Endothelial cell (in vitro differentiated cells): ENCODE results near the gene TAF1A. TPM values are rescaled to one million over a fixed set of nuclear protein-coding genes. Genes with fewer than 3 reads are reported as not detected.

Experiments used
- DNase-seq: peaks from one replicate; pipeline ENCODE4 v3.0.0; 2021; ENCODE audit warnings: low spot score
- H3K27ac Mint-ChIP-seq: one replicate; pipeline ENCODE4 v1.8.0; 2021; ENCODE audit warnings: mixed read lengths, inconsistent platforms; ENCODE audit not compliant: unreplicated experiment
- H3K27me3 Mint-ChIP-seq: one replicate; pipeline ENCODE4 v1.8.0; 2021; ENCODE audit warnings: mild to moderate bottlenecking, moderate library complexity, mixed read lengths, inconsistent platforms; ENCODE audit not compliant: unreplicated experiment
- H3K36me3 Mint-ChIP-seq: one replicate; pipeline ENCODE4 v1.8.0; 2021; ENCODE audit warnings: mild to moderate bottlenecking, low read depth, mixed read lengths, inconsistent platforms; ENCODE audit not compliant: unreplicated experiment
- H3K4me1 Mint-ChIP-seq: one replicate; pipeline ENCODE4 v1.8.0; 2021; ENCODE audit warnings: mild to moderate bottlenecking, mixed read lengths, inconsistent platforms; ENCODE audit not compliant: unreplicated experiment
- H3K4me3 Mint-ChIP-seq: one replicate; pipeline ENCODE4 v1.8.0; 2021; ENCODE audit warnings: mild to moderate bottlenecking, mixed read lengths, inconsistent platforms; ENCODE audit not compliant: unreplicated experiment
- H3K9me3 Mint-ChIP-seq: one replicate; pipeline ENCODE4 v1.8.0; 2021; ENCODE audit warnings: mixed read lengths, inconsistent platforms; ENCODE audit not compliant: unreplicated experiment
- long read RNA-seq: library from polyadenylated mRNA; unstranded; transcript quantifications from one replicate; pipeline ENCODE4 v2.0.0, GENCODE V29; 2020; ENCODE audit not compliant: unreplicated experiment
- total RNA-seq: library from RNA; stranded (reverse); fragmentation: NEBNext Ultra II Directional; extraction: Animal tissue kit (Norgen Biotek cat#: 25700); gene quantifications from one replicate; pipeline ENCODE4 v1.2.1, GENCODE V29; 2021; ENCODE audit not compliant: unreplicated experiment
- TF ChIP-seq, protein P1 (sequence below): fragments of 200-600 bp; sonication (generic); IDR thresholded peaks from one replicate; pipeline ENCODE4 v1.5.0; 2021; ENCODE audit warnings: antibody characterized with exemption; ENCODE audit not compliant: unreplicated experiment

TAF1A gene
- 6.6 TPM for total RNA-seq
- long read RNA-seq, partial matches to known transcripts: 1 of 3 reads
- long read RNA-seq, other reads (novel, unspliced or antisense): 0 of 3 reads

DNA sequence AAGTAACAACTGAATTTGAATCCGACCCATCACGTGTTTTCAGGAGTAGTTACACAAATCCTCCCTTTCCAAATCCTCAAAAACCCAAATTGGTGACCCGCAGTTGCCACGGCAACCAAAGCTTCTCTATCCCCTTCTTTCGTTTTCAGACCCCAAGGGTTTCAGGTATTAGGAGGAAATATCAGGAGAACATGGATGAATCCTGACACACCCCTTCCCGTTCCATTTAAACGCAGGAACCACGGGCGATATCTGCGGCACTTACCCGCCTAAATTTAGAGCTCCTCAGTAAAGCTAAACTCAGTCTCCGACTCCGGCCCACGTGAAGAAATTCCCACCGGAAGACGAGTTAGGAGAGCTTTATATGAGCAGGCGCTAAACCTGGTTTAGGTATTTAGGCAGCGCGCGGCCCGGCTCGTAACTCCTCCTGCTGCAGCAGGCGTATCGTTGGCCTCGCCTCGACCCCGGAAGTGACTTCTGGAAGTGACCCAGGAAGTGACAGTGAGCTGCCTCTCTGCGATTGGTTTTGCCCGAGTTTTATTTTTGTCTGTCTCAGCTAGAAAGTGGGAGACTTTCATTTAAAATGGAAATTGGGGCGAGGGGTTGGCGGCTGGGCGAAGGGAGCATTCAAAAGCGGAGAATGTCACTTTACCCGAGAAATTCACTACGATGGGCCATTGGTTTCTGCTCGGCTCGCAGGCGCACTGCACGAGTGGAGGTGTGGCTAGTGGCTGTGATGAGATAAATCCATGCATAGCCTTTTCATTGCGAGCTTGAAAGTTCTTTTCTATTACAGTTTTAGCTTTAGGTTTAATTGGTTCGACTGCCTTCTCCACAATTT, at the start of gene TAF1A:
Gene TAF1A (minus strand): TSS at position 472 of the 841 bp plus-strand sequence.
- H3K4me3 Mint-ChIP-seq: peak within 1 kb of the TSS; percentile 99
- H3K27ac Mint-ChIP-seq: peak within 1 kb of the TSS; percentile 89
- TF ChIP-seq, protein P1, sequence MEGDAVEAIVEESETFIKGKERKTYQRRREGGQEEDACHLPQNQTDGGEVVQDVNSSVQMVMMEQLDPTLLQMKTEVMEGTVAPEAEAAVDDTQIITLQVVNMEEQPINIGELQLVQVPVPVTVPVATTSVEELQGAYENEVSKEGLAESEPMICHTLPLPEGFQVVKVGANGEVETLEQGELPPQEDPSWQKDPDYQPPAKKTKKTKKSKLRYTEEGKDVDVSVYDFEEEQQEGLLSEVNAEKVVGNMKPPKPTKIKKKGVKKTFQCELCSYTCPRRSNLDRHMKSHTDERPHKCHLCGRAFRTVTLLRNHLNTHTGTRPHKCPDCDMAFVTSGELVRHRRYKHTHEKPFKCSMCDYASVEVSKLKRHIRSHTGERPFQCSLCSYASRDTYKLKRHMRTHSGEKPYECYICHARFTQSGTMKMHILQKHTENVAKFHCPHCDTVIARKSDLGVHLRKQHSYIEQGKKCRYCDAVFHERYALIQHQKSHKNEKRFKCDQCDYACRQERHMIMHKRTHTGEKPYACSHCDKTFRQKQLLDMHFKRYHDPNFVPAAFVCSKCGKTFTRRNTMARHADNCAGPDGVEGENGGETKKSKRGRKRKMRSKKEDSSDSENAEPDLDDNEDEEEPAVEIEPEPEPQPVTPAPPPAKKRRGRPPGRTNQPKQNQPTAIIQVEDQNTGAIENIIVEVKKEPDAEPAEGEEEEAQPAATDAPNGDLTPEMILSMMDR: no peak
- H3K4me1 Mint-ChIP-seq: peaks cover 13% of the 10 kb centered on the region
- no peaks in the 10 kb centered on the region for H3K36me3 Mint-ChIP-seq
- no peaks in the 10 kb centered on the region for H3K9me3 Mint-ChIP-seq
- peak; percentile 51 for DNase-seq
- H3K27me3 Mint-ChIP-seq: no peaks in the 10 kb centered on the region

DNA sequence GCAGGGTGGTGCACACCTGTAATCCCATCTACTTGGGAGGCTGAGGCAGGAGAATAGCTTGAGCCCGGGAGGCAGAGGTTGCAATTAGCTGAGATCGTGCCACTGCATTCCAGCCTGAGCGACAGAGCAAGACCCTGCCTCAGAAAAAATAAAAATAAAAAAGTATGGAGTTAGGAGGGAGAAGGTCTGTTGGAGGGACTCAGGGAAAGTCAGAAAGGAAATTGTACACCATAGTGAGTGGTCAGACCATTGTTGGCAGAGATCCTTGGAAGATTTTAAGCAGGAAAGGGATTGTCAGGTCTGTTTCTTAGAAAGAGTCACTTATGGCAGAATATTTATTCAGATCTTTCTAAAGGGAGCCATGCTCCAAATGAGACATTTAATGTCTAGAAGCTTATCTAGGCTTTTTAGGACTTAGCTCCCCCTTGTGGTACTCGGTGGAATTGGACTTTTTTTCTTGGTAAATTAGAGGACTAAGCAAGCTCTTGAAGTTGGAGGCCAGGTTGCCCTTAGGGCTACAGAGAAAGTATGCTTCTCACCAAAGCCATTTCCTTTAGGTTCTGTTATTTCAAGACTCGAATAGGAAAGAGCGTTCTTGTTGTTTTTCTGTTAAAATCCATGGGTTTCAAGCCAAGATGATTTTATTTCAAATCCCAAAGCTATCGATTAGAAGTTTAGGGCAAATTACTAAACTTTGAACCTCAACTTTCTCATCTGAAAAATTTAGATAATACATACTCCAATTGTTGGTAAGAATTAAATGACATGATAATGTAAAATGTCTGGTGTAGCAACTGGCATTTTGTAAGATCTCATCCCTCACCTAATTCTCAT, 44.7 kb upstream of the TAF1A start:
- Mint-ChIP-seq H3K4me3 (peak overlapping the region; percentile 31), H3K27ac (no peak overlapping the region), H3K4me1 (no peaks in the 10 kb centered on the region), H3K9me3 (no peaks in the 10 kb centered on the region), H3K36me3 (peaks cover 9% of the 10 kb centered on the region), H3K27me3 (peaks cover 1% of the 10 kb centered on the region)
- DNase-seq: peak; percentile 72
- TF ChIP-seq, protein P1: peak; percentile 93

DNA sequence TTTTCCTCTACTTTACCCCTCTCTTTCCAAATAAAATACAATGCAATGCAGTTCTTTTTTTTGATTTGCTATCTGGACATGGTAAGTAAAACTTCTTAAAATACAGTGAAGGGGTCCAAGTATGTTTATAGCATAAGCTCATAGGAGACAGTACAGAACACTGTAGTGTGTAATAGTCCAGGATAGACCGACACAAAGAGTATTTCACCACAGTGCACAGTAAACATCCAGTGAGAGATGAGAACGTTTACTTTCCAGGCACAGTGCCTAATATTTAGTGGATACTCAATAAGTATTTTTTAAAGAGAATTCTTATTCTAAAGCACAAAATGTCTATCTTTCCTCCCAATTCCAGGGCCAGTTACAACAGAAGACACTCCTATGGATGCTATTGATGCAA, 43.0 kb upstream of the TAF1A start:
- peaks cover 23% of the 10 kb centered on the region for H3K36me3 Mint-ChIP-seq
- no peaks in the 10 kb centered on the region for H3K4me1 Mint-ChIP-seq
- H3K9me3 Mint-ChIP-seq: no peaks in the 10 kb centered on the region
- no peak for DNase-seq
- H3K27ac Mint-ChIP-seq: no peak overlapping the region
- no peak overlapping the region for H3K4me3 Mint-ChIP-seq
- H3K27me3 Mint-ChIP-seq: peaks cover 4% of the 10 kb centered on the region
- TF ChIP-seq, protein P1: no peak

DNA sequence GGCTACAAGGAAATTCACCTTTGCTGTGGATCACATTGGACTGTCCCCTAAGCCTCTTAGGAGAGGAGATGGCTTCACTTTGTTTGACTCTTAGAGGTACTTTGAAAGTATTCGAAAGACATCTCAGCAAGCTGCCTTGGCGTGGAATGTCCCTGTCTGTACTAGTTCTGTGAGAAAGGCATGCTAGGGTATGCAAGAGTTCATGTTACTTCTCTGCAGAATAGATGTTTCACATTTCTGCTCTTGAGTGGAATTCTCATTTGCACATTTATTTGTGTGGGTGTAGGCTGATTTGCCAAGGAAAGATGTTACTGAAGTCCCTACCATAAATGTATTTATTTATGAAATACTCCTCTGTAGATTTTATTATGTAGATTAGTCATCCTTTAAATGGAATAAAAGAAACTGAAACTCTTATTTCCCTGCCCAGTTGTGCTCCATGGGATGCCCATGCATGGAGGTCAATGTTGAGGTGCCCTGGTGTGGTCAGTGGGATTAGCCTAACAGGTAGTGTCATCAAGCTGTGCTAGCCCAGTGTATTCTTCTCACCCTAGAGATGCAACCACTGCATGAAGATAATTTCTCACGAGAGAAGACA, 42.0 kb upstream of the TAF1A start:
- DNase-seq: no peak
- Mint-ChIP-seq H3K9me3 (no peaks in the 10 kb centered on the region), H3K27ac (no peak overlapping the region), H3K4me3 (no peak overlapping the region), H3K4me1 (no peaks in the 10 kb centered on the region), H3K36me3 (peaks cover 23% of the 10 kb centered on the region), H3K27me3 (peaks cover 4% of the 10 kb centered on the region)
- TF ChIP-seq, protein P1: no peak
